NCI-H748 (cell line): ENCODE results near the gene KLHL17.
"Not testable (repeated sequence)": the region's sequence is repeated elsewhere in the genome, so short reads cannot be mapped to it uniquely, and the experiment has no call there.

ENCODE experiments used
- DNase-seq: peaks from one replicate; lab custom pipeline; 2025; ENCODE audit not compliant: unreplicated experiment; lab: John Stamatoyannopoulos, UW

Gene KLHL17

DNA sequence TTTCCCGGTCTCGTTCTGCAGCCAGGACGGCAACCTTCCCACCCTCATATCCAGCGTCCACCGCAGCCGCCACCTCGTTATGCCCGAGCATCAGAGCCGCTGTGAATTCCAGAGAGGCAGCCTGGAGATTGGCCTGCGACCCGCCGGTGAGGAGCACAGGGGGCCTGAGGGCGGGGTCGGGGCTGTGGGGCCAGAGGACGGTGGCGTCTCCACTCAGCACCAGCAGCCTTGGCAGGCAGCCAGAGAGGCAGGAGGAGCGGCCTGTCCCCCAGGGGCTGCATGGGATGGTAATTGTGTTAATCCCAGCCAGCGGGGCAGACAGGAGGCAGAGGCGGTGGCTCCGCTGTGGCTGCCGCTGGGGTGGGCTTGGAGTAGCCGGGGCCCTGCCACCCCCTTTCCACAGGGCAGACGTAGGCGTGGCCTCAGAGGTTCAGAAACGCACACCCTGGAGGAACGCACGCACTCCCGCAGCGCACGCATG, 24.6 kb upstream of the KLHL17 start:
- peak; percentile 88 for DNase-seq

DNA sequence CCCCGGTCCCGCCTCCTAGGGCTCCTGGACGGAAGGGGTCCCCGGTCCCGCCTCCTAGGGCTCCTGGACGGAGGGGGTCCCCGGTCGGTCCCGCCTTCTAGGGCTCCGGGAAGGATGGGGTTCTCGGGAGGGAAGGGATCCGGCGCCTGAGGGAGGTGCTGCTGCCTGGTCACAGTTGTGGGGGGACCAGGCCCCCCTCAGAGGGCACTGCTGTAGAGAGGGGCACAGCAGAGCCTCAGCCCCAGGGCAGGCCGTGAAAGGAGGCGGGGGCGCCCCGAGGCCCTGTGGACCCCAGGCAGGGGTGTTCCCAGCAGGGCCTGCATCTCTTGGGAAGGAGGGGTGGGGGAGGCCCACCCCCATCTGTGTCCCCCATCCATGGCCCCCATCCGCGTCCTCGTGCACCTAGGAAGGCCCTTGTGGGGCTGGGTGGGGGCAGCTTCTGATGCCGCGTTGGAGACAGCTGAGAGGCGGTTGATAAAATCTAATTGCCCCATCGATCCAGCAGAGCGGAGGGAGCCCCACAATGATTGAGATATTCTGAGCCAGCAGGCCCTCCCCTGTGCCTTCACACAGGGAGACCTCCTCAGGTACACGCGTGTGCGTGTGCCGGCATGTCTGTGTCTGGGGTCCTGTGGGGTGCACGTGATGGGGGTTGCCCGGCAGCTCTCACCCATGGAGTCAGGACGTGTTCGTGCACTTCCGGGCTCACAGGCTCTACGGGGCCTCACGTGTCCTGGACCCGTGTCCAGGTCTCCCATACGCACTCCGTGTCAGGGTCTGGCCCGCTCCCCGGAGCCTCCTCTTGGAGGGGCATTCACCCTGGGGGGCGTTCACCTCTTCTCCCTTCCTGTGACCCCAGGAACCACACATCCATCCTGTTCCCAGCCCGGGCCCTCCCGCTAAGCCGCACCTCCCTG, 23.8 kb upstream of the KLHL17 start:
- no peak for DNase-seq

DNA sequence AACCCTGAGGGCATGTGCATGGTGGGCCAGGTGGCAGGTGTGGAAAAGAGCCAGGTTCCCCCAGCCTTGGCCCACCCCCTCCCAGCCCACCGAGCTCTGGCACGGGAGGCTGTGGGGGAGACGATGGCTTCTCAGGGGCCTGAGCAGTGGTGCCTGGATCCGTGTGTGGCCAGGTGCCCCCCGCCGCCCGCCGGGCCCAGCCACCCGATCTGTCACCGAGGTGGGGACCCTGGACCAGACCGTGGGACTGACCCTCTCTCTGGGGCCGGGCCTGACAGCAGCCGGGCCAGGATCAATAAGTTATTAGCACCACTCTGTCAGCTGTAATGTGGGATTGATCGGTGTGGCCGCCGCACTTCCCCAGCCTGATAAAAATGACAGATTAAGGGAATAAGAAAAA, 22.9 kb upstream of the KLHL17 start:
- DNase-seq, result no peak

DNA sequence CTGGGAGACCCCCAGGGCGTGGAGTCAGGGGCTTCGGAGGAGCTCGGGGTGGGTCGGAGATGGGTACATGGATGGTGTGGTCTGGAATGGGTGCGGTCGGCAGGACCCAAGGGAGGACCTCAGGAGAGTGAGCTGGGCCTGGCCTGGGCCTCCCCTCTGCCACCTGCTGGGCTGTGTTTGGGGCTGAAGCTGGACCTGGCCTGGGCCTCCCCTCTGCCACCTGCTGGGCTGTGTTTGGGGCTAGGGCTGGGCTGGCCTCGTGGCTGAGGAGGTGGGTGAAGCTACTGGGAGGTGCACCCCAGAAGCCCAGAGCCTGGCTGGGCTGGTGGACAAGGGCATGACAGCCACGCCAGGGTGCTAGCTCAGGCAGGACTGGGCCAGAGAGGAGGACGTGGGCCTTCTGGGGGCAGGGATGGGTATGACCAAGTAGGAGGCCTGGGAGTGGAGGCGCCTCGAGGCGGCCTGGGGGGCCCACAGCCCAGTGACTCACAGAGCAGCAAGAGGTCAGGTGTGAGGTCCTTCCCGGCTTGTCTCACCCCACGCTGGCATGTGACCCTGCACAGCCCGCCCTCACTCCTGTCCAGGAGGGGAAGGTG, 22.2 kb upstream of the KLHL17 start:
- DNase-seq, result no peak

DNA sequence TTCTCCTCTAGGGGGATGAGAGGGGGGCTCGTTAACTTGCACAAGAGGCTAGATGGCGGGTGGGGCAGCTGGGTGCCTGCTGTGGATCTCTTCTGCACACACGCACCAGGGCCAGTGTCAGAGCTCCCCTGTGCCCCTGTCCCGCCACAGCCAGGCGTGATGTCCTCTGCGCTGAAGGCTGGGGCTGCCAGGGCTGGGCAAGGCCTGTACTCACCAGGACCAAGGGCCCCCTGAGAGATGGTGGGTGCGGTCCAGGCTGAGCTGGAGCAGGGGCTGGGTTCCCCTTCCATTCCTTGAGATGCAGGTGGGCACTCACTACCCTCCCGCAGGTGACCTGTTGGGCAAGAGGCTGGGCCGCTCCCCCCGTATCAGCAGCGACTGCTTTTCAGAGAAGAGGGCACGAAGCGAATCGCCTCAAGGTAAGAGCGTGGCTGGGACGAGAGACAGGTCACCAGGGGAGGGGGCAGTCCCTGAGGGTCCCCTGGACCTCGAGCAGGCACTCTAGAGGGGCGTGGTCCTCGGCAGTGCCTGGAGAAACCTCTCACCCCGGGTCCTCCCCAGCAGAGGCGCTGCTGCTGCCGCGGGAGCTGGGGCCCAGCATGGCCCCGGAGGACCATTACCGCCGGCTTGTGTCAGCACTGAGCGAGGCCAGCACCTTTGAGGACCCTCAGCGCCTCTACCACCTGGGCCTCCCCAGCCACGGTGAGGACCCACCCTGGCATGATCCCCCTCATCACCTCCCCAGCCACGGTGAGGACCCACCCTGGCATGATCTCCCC, 21.5 kb upstream of the KLHL17 start:
- no peak for DNase-seq

DNA sequence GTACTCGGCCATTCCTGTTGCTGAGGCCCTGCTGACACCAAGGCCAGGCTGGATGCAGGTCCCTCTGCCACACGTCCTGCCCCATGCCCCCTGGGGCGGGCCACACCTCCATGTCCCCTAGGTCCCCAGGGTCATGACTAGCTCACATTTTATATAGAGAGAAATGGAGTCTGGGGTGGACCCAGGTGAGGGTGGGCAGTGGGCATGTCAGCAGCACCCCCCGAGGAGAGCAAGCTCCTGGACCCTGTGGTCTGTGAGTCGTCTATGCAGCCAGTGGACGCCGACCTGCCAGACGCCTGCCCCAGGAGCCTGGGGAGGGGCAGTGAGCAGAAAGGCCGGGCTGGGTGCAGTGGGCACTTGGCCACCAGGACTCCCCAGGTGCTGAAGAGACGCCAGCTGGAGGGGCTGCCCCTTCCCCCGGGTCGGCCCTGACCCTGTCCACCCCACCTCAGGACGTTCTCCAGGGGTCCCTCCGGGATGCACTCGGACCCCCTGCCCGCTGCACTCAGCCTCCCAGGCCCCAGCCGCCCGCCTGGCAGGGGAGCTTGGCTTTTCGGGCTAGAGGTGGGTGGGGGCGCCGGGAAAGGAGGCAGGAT, 20.8 kb upstream of the KLHL17 start:
- DNase-seq, result no peak

DNA sequence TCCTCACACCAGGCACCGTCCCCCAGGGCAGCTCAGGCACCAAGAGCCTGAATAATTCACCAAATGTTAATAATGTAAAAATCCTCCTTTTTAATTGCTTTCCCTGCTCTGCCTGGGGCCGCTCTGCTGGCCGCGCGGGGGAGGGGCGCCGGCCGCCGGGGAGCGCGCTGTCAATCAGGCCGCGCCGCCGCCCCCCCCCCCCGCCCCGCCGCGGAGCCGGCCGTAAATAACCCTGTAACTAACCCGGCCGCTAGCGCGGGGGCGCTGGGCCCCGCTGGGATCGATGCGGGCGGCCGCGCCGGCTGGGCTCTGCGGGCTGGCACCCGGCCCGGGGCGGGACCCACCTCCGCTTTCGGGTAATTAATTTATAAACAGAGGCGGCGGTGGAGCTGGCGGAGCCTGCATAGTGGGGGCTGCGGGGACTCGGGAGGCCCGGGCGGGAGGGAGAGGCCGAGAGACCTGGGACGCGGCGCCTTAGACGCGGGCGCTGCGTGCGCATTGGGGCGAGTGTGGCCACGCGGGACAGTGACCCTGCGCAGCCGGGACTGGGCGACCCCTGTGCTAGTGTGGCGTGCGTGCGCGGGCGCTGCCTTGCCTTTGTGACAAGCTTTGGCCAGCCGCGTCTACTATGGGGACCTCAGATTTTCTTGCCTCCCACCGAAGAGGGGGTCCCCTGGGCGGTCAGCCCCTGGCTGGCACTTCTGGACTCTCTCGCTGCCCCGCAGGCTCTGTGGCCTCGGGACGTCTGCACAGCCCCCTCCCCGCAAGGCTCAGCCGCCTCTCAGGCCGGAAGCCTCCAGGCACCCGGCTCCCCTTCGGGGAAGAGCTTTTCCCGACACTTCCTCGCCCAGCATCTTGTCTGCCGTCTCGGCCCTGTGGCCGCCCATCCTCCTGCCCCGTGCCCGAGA, 20.0 kb upstream of the KLHL17 start:
- DNase-seq, result peak; percentile 69

DNA sequence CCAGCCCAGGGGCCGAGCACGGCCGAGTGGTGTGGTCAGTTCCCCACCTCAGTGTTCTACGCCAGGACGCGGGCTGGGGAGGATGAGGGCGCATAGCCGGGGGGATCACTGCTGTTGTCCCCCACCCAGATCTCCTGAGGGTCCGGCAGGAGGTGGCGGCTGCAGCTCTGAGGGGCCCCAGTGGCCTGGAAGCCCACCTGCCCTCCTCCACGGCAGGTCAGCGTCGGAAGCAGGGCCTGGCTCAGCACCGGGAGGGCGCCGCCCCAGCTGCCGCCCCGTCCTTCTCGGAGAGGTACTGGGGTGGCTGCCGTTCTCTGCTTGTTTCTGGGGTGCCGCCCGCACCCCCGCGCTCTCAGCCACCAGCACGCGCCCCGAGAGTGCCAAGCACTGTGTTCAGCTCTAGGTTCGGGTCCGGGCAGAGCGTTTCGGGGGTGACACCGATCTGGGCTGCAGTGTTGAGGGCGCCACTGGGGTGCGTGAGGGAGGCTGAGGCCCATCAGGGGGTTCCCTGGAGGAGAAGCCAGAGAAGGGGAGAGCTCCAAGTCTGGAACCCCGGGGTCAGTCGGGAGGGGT, 19.3 kb upstream of the KLHL17 start:
- DNase-seq, result no peak

DNA sequence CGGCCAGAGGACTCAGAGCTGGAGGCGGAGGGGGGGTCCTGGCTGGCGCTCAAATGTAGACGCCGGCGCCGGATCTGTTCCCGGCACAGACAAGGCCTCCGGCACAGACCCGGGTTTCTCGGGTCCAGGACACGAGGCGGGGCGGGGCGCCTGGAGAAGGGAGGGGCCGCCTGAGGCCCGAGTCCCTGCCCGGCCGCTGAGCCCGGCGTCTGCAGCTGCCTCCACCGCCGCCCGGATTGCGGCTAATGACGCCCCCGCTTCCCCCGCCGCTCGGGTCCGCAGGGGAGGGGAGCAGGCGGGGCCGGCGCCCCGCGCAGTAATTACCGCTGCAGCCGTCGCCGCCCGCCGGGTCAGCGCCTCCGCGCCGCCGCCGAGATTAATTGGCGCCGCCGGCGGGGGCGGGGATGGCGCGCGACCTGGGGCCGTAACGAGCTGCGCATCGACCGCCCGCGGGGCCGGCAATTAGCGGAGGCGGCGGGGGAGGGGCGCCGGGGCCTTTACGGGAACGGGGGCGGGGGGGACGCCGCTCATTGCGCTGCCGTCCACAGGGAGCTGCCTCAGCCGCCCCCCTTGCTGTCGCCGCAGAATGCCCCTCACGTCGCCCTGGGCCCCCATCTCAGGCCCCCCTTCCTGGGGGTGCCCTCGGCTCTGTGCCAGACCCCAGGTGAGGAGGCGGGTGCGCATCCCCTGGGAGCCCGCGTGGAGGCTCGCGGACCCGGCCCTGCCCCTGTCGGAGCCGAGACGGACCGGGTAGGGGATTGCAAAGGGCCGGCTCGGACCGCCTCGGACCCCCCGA, 18.6 kb upstream of the KLHL17 start:
- DNase-seq, result peak; percentile 89

DNA sequence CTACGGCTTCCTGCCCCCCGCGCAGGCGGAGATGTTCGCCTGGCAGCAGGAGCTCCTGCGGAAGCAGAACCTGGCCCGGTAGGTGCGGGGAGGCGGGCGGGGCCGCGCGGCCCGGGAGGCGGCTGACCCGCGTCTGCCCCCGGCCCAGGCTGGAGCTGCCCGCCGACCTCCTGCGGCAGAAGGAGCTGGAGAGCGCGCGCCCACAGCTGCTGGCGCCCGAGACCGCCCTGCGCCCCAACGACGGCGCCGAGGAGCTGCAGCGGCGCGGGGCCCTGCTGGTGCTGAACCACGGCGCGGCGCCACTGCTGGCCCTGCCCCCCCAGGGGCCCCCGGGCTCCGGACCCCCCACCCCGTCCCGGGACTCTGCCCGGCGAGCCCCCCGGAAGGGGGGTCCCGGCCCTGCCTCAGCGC, 18.0 kb upstream of the KLHL17 start:
- peak; percentile 44 for DNase-seq

DNA sequence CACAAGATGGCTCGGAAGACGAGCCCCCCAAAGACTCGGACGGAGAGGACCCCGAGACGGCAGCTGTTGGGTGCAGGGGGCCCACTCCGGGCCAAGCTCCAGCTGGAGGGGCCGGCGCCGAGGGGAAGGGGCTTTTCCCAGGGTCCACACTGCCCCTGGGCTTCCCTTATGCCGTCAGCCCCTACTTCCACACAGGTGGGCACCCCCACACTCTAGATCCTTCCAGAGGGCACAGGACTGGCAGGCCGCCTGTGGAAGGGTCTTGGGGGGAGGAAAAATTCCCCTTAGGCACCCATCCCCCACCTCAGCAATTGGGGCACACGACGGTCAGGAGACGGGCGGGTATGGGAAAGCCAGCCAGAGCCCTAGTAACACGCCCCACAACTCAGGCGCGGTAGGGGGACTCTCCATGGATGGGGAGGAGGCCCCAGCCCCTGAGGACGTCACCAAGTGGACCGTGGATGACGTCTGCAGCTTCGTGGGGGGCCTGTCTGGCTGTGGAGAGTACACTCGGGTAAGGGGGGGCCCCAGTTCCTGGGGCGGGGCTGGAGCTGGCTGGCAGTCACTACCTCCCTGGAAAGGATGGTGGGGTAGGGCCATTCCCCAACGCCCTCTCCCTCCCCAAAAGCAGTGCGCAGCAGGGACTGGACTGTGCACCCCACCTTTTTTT, 17.4 kb upstream of the KLHL17 start:
- DNase-seq, result peak; percentile 19

DNA sequence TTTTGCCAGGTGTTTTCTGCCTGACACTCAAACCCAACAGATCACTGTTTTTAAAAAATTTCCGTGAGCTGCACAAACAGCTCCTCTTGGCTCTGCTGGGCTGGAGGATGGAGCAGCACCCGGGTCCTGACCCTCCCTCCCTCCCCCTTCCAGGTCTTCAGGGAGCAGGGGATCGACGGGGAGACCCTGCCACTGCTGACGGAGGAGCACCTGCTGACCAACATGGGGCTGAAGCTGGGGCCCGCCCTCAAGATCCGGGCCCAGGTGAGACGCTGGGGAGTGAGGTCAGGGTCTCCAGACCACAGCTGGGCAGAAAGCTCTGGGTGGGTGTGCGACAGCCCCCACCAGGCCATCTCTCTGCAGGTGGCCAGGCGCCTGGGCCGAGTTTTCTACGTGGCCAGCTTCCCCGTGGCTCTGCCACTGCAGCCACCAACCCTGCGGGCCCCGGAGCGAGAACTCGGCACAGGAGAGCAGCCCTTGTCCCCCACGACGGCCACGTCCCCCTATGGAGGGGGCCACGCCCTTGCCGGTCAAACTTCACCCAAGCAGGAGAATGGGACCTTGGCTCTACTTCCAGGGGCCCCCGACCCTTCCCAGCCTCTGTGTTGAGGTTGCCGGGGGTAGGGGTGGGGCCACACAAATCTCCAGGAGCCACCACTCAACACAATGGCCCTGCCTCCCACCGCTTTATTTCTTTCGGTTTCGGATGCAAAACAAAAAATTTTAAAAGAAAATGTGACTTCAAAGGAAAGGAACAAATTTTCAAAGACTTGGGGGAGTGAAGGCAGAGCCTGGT, 16.6 kb upstream of the KLHL17 start:
- no peak for DNase-seq

DNA sequence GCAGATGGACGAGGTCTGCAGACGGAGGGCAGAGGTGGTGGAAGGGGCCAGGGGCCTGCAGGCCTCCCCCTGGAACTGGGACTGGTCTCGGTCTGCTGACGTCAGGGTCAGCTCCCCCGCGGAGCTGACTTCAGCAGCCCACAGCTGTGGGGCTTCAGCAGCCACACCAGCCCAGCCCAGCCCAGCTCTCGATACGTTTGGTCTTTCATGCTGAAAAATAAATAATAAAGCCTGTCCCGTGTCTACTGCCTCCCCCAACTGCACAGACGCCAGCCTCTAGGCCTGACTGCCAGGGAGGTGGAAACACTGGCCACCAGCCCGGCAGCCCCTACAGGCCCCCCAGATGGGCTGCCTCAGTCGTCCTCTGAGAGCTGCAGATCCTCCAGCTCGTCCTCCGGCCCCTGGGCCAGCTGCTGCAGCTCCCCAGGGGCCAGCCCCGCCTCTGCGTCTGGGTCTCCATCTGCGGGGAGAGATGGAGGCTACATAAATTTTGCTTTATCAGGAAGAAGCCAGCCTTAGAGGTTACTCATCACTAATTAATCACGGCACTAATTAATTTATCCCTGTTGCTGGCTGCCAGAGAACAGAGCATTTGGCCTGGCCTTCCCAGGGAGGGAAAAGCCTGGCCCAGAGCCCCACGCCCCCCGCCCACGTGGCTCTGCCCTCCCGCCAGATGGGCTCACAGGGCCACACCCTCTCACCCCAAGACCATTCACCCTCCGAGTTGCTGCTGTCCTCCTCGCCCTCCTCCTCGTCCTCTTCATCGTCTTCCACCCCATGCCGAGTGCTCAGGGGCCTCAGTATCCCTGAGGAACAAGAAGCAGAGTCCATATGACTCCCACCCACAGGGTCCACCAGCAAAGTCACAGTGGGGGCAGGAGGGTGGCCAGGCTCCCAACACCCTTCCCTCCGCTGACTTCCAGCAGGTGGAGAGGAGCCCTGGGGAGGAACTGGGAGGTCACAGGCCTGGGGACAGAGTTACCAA, 15.8 kb upstream of the KLHL17 start:
- DNase-seq, result no peak

DNA sequence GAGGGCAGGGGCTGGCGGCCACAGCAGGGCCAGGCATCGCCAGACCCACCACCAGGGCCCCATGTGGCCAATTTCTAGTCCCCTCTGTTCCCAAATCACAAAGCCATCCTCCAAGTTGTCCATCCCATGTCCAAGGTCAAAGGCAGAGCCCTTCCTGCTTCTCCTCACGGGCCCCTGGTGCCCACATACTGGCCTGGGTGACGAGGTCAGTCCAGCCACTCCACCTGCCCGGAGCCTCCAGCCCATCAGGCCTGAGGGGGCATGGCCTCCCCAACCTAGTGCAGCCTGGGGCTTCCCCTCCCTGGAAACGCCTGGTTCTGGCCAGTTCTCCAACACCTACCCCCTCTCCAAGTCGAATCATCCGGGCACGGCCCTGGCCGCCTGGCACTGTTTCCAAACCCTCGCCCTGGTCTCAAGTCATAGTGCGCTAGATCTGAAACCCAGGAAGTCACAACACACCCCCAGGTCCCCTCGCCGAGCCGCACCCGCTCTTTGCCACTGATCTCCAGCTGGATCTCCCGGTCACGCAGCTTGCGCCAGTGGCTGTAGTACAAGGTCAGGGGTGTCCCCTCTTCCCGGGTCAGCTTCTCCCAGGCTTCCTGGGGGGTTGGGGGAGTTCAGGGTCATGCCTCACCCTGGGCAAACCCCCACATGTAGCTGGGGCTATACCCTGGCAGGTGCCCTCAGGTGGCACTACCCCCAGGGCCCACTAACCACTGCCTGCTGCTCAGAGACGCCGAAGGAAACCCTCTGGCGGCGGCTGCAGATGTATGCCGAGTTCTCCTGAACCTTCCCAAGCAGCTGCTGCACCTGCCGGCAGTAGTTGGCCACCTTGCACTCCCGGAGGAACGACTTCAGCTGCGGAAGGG, 14.5 kb upstream of the KLHL17 start:
- no peak for DNase-seq

DNA sequence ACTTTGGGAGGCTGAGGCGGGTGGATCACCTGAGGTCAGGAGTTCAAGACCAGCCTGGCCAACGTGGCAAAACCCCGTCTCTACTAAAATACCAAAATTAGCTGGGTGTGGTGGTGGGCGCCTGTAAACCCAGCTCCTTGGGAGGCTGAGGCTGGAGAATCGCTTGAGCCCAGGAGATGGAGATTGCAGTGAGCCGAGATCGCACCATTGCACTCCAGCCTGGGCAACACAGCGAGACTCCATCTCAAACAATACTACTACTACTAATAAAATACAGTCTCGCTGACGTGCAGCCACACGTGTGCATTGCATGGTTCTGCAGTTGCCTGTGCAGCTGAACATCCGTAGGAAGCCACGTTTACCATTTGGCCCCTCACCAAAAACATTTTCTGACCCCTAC, 13.6 kb upstream of the KLHL17 start:
- not testable (repeated sequence) for DNase-seq

DNA sequence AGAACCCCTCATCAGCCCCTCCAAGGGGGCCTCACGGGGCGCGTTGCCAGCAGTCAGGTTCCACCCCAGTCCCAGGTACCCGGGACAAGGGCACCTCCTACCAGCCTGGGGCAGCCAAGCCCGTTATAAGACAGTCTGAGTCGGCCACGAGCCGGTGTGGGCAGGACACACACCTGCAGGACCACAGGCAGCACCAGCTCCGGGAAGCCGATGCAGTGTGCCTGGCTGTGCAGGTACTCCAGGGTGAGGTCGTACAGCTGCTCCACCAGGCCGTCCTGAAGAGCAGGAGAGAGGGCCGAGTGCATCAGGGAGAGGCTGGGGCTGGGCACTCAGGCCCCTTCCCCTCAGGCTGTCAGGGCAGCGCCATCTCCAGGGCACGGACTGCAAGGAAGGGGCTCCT, 12.4 kb upstream of the KLHL17 start:
- no peak for DNase-seq
